T1000 (cell line): Measurements from ENCODE around the gene VWA5B2.
A peak's percentile ranks its signal among the peaks of the same experiment; 100 is the strongest.
"Not testable (repeated sequence)": the region's sequence is repeated elsewhere in the genome, so short reads cannot be mapped to it uniquely, and the experiment has no call there.

Experiments
- DNase-seq: peaks from one replicate; lab custom pipeline; 2025; ENCODE audit warnings: mixed read lengths; lab: John Stamatoyannopoulos, UW

Gene VWA5B2

GRCh38 chr3:184242297-184242685, 12.9 kb downstream of the VWA5B2 start:
- DNase-seq: no peak

GRCh38 chr3:184248454-184249411, 19.3 kb downstream of the VWA5B2 start, which contains the start of gene ALG3:
ALG3 (minus strand) TSS chr3:184248962; CDS start chr3:184248940, 22 bp downstream.
- DNase-seq: peak; percentile 79

DNA sequence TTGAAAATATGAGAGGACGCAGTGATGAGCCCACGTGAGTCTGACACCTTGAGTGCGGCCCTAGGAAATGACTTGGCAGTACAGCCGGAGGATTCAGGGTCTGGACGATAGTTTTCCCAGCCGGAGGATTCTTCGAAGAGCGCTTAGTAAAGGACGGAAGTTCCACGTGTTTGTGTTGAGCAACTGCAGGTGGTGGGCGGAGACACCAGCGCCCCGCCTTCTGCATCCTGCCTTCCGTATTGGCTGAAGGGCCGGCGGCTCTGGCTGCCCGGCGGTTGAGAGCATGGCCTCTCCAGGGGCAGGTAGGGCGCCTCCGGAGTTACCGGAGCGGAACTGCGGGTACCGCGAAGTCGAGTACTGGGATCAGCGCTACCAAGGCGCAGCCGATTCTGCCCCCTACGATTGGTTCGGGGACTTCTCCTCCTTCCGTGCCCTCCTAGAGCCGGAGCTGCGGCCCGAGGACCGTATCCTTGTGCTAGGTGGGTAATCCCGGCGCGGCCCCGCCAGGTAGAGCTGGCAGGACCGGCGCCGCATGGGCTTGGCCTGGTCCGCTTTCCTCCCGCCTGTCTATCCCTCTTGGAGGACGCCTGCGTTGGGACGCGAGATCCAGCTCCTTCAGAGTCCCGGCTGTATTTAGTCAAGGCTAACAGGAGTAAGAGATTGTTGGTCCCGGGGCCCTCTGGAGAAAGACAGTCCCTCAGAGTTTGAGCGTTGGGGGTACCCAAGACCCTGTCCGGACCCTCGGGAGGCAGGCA, 20.2 kb downstream of the VWA5B2 start, which contains the start of gene EEF1AKMT4:
EEF1AKMT4 (plus strand) TSS at position 261 of the 755 bp plus-strand sequence; CDS start at position 284, 23 bp downstream.
- peak; percentile 94 for DNase-seq

DNA sequence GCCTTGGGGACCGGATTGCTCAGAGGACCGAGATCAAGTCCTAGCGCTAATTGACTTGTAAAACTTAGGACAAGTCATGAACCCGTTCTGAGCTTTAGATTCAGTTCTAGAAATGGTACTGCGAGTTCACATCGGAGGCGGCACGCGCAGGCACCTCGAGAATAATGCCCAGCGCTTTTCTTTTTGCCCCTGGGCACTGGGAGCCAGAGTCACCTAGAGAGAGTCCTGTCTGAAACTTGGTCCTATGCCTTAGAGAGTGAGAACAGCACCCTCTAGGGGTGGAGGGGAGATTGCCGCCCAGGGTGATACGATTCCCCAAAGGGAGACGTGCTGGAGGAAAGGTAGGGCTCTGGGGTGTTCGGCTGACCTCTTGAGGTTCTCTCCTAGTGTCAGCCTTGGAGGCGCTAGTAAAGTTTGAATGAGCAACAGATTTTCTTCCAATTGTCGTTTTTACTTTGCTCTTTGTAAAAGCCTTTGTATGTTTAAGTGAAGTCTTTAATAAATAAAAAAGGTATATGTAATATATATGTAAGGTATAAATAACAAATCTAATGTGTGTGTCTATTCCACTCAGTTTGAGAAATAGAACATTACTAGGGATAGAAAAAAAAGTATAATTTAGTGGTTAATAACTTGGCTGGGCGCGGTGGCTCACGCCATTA, 20.9 kb downstream of the VWA5B2 start:
- peak; percentile 89 for DNase-seq

- DNase-seq: no peak
These were observed 26.1 kb downstream of the VWA5B2 start for GRCh38 chr3:184255291-184256039.

- no peak for DNase-seq
These were observed 27.9 kb downstream of the VWA5B2 start for GRCh38 chr3:184257083-184257915.

DNA sequence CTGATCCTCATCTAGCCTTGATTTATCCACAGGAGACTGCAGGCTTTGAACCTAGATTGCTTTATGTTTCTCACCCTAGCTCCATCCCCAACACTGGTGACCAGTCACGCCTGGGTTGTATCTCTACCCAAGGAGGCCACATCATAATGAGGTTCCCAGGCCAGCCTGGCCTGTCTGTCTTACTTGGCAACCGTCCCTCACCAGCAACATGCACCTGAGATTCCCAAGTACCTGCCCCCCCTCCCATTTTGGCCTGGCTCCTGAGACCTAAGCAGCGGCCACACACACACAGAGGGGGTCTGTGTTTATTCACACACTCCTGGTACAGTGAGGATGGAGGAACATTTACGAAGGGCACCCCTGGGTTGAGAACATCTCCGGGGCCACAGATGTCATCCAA, 29.5 kb downstream of the VWA5B2 start:
- no peak for DNase-seq

DNA sequence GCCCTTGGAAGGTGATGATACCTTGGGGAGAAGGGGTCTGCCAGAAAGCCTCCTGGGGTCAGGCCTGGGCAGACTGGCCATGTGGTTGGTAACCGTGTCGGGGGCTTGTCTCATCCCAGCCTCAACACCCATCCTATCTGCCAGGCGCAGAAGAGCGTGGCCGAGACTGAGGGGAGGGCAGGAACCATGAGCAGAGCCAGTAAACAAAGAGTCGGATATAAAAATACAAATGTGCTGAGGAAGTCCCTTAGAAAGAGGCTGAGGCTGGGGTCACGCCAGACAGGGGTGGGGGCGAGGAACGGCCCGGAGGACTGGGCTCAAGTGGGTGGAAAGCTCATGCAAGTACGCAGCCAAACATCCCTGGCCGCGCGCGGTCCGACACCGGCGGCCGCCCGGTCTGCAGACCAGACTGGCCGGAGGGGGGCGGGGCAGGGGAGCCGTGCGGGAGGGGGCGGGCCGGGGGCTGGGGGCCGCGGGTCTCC, 30.1 kb downstream of the VWA5B2 start:
- DNase-seq: no peak

DNA sequence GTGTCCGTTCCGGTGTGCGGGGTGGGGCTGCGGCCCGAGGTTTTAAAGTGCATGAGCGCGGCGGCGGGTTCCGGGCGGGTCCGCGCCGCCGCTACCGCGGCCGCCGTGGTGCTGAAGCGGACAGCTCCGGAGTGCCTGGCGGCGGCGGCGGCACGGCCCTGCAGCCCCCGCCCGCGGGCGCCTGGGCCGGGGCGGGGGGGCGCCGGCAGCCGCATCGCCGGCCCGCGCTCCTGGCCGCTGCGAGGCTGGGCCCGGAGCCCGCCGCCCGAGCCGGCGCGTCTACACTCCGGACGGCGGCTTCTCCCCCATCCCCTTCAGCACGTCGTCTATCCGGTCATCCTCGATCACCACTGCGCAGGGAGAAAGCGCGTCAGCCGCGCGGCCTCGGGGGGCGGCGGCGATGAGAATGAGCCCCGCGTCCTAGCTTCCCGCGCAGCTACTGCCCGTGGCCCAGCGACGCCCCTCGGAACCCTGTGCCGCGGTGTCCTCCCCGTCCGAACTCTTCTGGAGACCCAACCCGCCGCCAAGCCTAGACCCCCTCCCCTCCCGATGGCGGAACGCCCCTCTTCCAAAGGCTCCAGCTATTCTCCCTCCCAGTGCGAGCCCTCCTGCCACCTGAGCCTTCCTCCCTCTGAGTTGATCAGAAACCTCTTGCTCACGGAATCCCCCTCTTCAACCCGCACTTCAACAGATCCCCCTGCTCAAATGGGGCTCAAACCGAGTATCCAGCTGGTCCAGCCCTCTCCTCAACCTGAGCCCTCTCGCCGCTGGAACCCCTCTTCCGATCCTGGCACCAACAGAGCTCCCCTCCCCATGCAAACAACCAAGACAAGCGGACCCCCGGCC, 30.7 kb downstream of the VWA5B2 start:
- no peak for DNase-seq

GRCh38 chr3:184260724-184261269, 31.4 kb downstream of the VWA5B2 start:
- no peak for DNase-seq

DNA sequence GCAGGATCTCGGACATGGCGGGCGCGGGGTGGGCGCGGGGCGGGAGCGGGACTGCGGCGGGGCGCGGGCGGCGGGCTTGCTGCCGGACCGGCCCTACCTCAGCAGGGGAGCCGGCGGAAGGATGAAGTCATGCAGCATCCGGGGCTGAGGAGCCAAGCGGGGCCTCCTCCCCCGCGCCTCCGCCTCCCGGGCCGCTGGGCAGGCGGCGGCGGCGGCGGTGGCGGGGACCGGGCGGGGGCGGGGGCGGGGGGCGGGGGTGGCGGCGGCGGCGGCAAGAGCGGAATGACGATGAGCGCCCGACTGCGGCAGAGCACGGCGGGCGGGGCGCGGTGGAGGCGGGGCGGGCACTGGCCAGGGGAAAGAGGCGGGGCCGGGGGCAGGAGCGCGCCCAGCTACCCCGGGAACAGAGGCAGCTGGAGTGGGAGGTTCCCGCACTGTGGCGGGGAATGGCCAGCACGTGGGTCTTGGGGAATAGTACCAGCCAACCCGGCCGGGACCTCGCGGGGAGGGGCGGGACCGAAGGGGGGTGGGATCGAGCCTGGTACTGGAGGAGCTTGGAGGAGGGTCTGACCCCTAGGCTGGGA, 32.0 kb downstream of the VWA5B2 start, which contains the start of gene CAMK2N2:
CAMK2N2 (minus strand) TSS at position 284 of the 584 bp plus-strand sequence; CDS start at position 16, 268 bp downstream.
- peak; percentile 69 for DNase-seq

GRCh38 chr3:184261854-184262763, 32.7 kb downstream of the VWA5B2 start:
- DNase-seq: no peak

DNA sequence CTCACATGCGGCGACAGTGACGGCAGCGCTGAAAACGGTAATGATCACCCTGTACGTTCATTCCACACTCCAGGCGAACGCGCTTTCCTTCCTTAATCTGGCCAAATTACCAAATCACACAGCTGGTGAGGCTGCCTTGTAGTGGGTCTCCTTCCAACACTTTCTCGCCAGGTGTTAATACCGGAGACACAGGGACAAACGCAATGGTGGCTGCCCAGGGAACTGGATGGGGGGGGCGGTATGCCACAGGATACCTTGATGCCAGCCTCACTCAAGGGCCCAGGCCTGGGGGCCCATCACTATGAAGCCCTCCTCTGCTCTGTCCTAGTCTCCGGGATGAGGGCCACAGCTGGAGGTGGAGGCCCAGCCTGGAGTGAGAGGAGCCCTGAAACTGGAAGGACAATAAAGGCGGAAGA, 33.4 kb downstream of the VWA5B2 start:
- no peak for DNase-seq

- DNase-seq: not testable (repeated sequence)
These were observed 37.9 kb downstream of the VWA5B2 start for GRCh38 chr3:184267249-184267648.

DNA sequence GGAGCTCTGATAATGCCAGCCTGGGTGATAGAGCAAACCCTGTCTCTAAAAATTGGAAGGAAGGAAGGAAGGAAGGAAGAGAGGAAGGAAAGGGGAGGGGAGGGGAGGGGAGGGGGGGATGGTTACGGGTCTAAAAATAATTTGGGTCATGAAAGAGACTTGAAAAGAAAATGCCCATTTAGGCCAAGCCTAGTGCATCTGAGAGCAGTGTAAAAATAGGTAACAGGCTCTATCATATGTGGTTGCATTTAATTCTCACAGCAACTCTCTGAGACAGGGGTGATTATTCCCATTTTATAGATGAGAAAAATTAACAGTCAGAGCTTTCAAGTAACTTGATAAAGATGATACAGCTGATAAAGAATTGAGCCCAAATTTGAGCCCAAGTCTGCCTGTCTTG, 42.9 kb downstream of the VWA5B2 start:
- DNase-seq: no peak

DNA sequence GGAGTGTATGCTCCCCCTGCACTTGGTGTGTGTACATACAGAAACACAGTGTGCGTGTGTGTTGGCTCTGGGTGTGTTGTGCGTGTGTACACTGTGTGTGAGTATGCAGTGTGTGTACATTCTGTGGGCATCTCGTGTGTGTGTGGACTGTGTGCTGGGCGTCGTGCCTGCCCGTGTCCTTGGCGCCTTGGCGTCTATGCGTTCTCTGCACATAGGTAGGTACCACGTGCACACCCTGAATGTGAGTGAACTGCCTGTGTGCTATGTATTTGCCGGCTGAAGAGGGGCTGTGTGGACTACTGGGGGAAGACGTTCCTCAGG, 46.0 kb downstream of the VWA5B2 start:
- no peak for DNase-seq
